ENCODE results near the gene PSD.

The PSD gene

DNA sequence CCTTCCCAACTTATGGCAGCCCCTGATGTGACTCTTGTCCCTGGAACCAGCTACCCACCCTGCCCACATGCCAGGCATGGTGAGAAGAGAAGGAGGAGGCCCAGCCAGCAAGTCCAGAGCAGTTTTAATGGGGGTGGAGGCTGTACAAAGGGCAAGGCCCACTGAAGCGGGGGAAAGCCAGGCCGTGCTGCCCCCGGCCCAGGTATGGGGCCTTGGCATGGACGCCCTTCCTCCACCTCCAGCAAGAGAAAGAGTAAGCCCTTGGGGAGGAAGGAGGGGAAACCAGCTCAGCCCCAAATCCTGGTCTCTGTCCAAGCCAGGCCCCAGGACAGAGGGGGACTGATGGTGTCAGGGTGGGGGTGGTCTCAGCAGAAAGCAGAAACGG lies 16.1 kb downstream of the PSD start:
- H3K9me2 ChIP-seq (replicated peaks; ENCODE audit: low read depth, low read length): no peaks in the 10 kb centered on the region
- no peak for TF ChIP-seq EZH2phosphoT487 (IDR thresholded peaks at IDR 0.05; ENCODE audit: borderline replicate concordance)
- TF ChIP-seq, protein P1, sequence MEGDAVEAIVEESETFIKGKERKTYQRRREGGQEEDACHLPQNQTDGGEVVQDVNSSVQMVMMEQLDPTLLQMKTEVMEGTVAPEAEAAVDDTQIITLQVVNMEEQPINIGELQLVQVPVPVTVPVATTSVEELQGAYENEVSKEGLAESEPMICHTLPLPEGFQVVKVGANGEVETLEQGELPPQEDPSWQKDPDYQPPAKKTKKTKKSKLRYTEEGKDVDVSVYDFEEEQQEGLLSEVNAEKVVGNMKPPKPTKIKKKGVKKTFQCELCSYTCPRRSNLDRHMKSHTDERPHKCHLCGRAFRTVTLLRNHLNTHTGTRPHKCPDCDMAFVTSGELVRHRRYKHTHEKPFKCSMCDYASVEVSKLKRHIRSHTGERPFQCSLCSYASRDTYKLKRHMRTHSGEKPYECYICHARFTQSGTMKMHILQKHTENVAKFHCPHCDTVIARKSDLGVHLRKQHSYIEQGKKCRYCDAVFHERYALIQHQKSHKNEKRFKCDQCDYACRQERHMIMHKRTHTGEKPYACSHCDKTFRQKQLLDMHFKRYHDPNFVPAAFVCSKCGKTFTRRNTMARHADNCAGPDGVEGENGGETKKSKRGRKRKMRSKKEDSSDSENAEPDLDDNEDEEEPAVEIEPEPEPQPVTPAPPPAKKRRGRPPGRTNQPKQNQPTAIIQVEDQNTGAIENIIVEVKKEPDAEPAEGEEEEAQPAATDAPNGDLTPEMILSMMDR (conservative IDR thresholded peaks at IDR 0.05; ENCODE audit: low read length): no peak
- H3K27me3 ChIP-seq (ENCODE audit: insufficient read depth, low read length, poor library complexity, severe bottlenecking): no peaks in the 10 kb centered on the region
- H3K4me1 ChIP-seq (ENCODE audit: insufficient read depth, low read length, poor library complexity, severe bottlenecking): peaks cover 5% of the 10 kb centered on the region
- no peak overlapping the region for H2AFZ ChIP-seq (ENCODE audit: low read length)
- H3K4me3 ChIP-seq (ENCODE audit: low read length, poor library complexity, severe bottlenecking): no peak overlapping the region
- no peaks in the 10 kb centered on the region for H4K20me1 ChIP-seq (ENCODE audit: insufficient read depth, low read length, poor library complexity, severe bottlenecking)
- H3K9ac ChIP-seq (ENCODE audit: low read depth, low read length, poor library complexity, severe bottlenecking): no peak overlapping the region
- H3K36me3 ChIP-seq (ENCODE audit: insufficient read depth, low read length): peaks cover 7% of the 10 kb centered on the region; the same call in 1 of the 2 replicates
- no peaks in the 10 kb centered on the region for H3F3A ChIP-seq (ENCODE audit: low read depth)
- no peak overlapping the region for H3K4me2 ChIP-seq (ENCODE audit: low read depth, low read length, poor library complexity, severe bottlenecking)
- H3K79me2 ChIP-seq (ENCODE audit: insufficient read depth, low read length): no peaks in the 10 kb centered on the region
- H3K9me3 ChIP-seq (ENCODE audit: insufficient read depth, low read depth, low read length): no peaks in the 10 kb centered on the region

DNA sequence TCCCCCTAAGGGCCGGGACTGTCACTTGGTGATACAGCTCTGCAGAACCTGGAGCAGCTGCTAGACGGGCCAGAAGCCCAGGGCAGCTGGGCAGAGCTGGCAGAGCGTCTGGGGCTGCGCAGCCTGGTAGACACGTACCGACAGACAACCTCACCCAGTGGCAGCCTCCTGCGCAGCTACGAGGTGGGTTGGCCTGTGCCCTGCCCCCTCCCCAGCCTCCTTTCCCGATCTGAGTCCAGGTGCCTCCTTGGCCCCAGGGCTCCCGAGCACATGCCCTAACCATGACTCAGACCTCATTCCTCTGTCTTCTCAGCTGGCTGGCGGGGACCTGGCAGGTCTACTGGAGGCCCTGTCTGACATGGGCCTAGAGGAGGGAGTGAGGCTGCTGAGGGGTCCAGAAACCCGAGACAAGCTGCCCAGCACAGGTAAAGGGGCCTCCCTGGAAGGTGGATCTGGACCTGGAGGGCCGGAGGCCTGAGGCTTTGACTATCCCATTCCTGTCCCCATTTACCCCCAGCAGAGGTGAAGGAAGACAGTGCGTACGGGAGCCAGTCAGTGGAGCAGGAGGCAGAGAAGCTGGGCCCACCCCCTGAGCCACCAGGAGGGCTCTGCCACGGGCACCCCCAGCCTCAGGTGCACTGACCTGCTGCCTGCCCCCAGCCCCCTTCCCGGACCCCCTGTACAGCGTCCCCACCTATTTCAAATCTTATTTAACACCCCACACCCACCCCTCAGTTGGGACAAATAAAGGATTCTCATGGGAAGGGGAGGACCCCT lies 16.7 kb downstream of the PSD start:
- Histone ChIP-seq H3K79me2 (ENCODE audit: insufficient read depth, low read length) (peaks cover 2% of the 10 kb centered on the region; the same call in 1 of the 2 replicates), H3K36me3 (ENCODE audit: insufficient read depth, low read length) (peaks cover 7% of the 10 kb centered on the region; the same call in 1 of the 2 replicates), H3K4me3 (ENCODE audit: low read length, poor library complexity, severe bottlenecking) (no peak overlapping the region), H2AFZ (ENCODE audit: low read length) (no peak overlapping the region), H3K9me2 (replicated peaks; ENCODE audit: low read depth, low read length) (no peaks in the 10 kb centered on the region), H3K9me3 (ENCODE audit: insufficient read depth, low read depth, low read length) (no peaks in the 10 kb centered on the region), H4K20me1 (ENCODE audit: insufficient read depth, low read length, poor library complexity, severe bottlenecking) (no peaks in the 10 kb centered on the region), H3K4me2 (ENCODE audit: low read depth, low read length, poor library complexity, severe bottlenecking) (no peak overlapping the region), H3K9ac (ENCODE audit: low read depth, low read length, poor library complexity, severe bottlenecking) (no peak overlapping the region), H3F3A (ENCODE audit: low read depth) (no peaks in the 10 kb centered on the region), H3K27me3 (ENCODE audit: insufficient read depth, low read length, poor library complexity, severe bottlenecking) (no peaks in the 10 kb centered on the region), H3K4me1 (ENCODE audit: insufficient read depth, low read length, poor library complexity, severe bottlenecking) (peaks cover 8% of the 10 kb centered on the region)
- TF ChIP-seq EZH2phosphoT487 (IDR thresholded peaks at IDR 0.05; ENCODE audit: borderline replicate concordance): no peak
- TF ChIP-seq, protein P1 (conservative IDR thresholded peaks at IDR 0.05; ENCODE audit: low read length): no peak

DNA sequence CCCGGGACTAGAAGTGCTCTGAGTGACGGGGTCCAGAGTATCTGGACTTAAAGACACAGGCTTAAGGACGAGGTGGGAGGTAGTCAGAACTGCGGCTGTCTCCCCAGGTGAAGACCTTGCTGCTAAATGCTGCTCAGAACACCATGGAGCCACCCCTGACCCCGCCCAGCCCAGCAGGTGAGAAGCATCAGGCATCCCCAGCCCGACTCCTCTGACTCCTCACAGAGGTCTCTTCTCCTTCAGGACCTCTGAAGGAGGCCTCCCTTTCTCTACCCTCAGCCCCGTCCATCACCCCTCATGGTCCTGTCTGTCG lies 17.3 kb downstream of the PSD start:
- Histone ChIP-seq H3K27me3 (ENCODE audit: insufficient read depth, low read length, poor library complexity, severe bottlenecking) (no peaks in the 10 kb centered on the region), H3K79me2 (ENCODE audit: insufficient read depth, low read length) (peaks cover 8% of the 10 kb centered on the region; the same call in 1 of the 2 replicates), H3K9me2 (replicated peaks; ENCODE audit: low read depth, low read length) (no peaks in the 10 kb centered on the region), H3K4me1 (ENCODE audit: insufficient read depth, low read length, poor library complexity, severe bottlenecking) (peaks cover 14% of the 10 kb centered on the region), H3K36me3 (ENCODE audit: insufficient read depth, low read length) (peaks cover 7% of the 10 kb centered on the region; the same call in 1 of the 2 replicates), H3K4me3 (ENCODE audit: low read length, poor library complexity, severe bottlenecking) (no peak overlapping the region), H3K9me3 (ENCODE audit: insufficient read depth, low read depth, low read length) (no peaks in the 10 kb centered on the region), H2AFZ (ENCODE audit: low read length) (no peak overlapping the region), H3K4me2 (ENCODE audit: low read depth, low read length, poor library complexity, severe bottlenecking) (no peak overlapping the region), H3K9ac (ENCODE audit: low read depth, low read length, poor library complexity, severe bottlenecking) (no peak overlapping the region), H3F3A (ENCODE audit: low read depth) (no peaks in the 10 kb centered on the region), H4K20me1 (ENCODE audit: insufficient read depth, low read length, poor library complexity, severe bottlenecking) (no peaks in the 10 kb centered on the region)
- no peak for TF ChIP-seq EZH2phosphoT487 (IDR thresholded peaks at IDR 0.05; ENCODE audit: borderline replicate concordance)
- TF ChIP-seq, protein P1 (conservative IDR thresholded peaks at IDR 0.05; ENCODE audit: low read length): no peak
